HepG2 (cell line): ENCODE results near the gene TSEN54. TPM values are rescaled to one million over a fixed set of nuclear protein-coding genes. Genes with fewer than 3 reads are reported as not detected.
A peak's percentile ranks its signal among the peaks of the same experiment; 100 is the strongest.

Experiments used
- AGO2 ChIP-seq: fragments of 200-400 bp; formaldehyde crosslinking; optimal IDR thresholded peaks from 2 replicates; pipeline ENCODE3; 2017; ENCODE audit warnings: mild to moderate bottlenecking, low read depth, low read length, moderate library complexity
- CHCHD3 ChIP-seq: sonication (generic); formaldehyde crosslinking; IDR thresholded peaks from 2 replicates; pipeline ENCODE4 v1.8.0; 2022; ENCODE audit warnings: mild to moderate bottlenecking, missing genetic modification reagents, moderate library complexity
- FOXO1 ChIP-seq: sonication (generic); formaldehyde crosslinking; IDR thresholded peaks from 2 replicates; pipeline ENCODE4 v1.4.0; 2020; ENCODE audit warnings: missing genetic modification reagents
- HDAC2 ChIP-seq: sonication (generic); formaldehyde crosslinking; IDR thresholded peaks from 2 replicates; pipeline ENCODE4 v1.4.0; 2020; ENCODE audit warnings: missing genetic modification reagents
- HNF1A ChIP-seq, 2 experiments: sonication (generic) in 1 of 2; formaldehyde crosslinking in 1 of 2; IDR thresholded peaks; 2 replicates each; pipeline versions ENCODE4 v1.4.0 to v1.6.1; 2016 to 2020; ENCODE audit warnings: borderline replicate concordance in 1 of 2, low read depth in 1 of 2, mild to moderate bottlenecking in 1 of 2, missing genetic modification reagents in 1 of 2
- JUND ChIP-seq: sonication (generic); formaldehyde crosslinking; IDR thresholded peaks from 2 replicates; pipeline ENCODE4 v1.8.0; 2022; ENCODE audit warnings: mild to moderate bottlenecking, missing genetic modification reagents
- KLF16 ChIP-seq, 2 experiments: sonication (generic) in 1 of 2; formaldehyde crosslinking in 1 of 2; IDR thresholded peaks; 2 replicates each; pipeline versions ENCODE4 v1.6.1 to v1.8.0; 2016 to 2023; ENCODE audit warnings: missing genetic modification reagents in 2 of 2, missing compliant biosample characterization in 1 of 2
- MBD4 ChIP-seq: IDR thresholded peaks from 2 replicates; pipeline ENCODE4 v1.6.1; 2012; ENCODE audit warnings: low read length, inconsistent platforms, borderline replicate concordance
- MIER2 ChIP-seq: IDR thresholded peaks from 2 replicates; pipeline ENCODE4 v1.6.1; 2016; ENCODE audit warnings: missing biosample characterization, missing genetic modification reagents
- MXD3 ChIP-seq: IDR thresholded peaks from 2 replicates; pipeline ENCODE4 v1.6.1; 2016; ENCODE audit warnings: mild to moderate bottlenecking, missing biosample characterization, missing genetic modification reagents
- NCOA1 ChIP-seq: sonication (generic); formaldehyde crosslinking; IDR thresholded peaks from 2 replicates; pipeline ENCODE4 v1.9.0; 2021; ENCODE audit warnings: missing genetic modification reagents
- NCOA2 ChIP-seq: sonication (generic); formaldehyde crosslinking; IDR thresholded peaks from 2 replicates; pipeline ENCODE4 v1.8.0; 2022; ENCODE audit warnings: inconsistent platforms
- SETDB1 ChIP-seq: sonication (generic); formaldehyde crosslinking; IDR thresholded peaks from 2 replicates; pipeline ENCODE4 v1.5.1; 2020; ENCODE audit warnings: missing genetic modification reagents, mild to moderate bottlenecking, borderline replicate concordance
- SNAPC2 ChIP-seq: sonication (generic); formaldehyde crosslinking; IDR thresholded peaks from 2 replicates; pipeline ENCODE4 v1.8.1; 2022; ENCODE audit warnings: mild to moderate bottlenecking, missing genetic modification reagents
- SOX5 ChIP-seq: IDR thresholded peaks from 2 replicates; pipeline ENCODE4 v1.6.1; 2016; ENCODE audit warnings: borderline replicate concordance
- SOX6 ChIP-seq, 2 experiments: fragments of 450-650 bp in 1 of 2; sonication (generic) in 1 of 2; formaldehyde crosslinking in 1 of 2; IDR thresholded peaks; 2 replicates each; pipeline versions ENCODE4 v1.4.0 to v1.6.1; 2017 to 2020; ENCODE audit warnings: antibody characterized with exemption in 1 of 2, mild to moderate bottlenecking in 1 of 2, missing genetic modification reagents in 1 of 2
- SSRP1 ChIP-seq: IDR thresholded peaks from 2 replicates; pipeline ENCODE4 v1.6.1; 2016; ENCODE audit warnings: control low read depth
- SUZ12 ChIP-seq: fragments of 150-350 bp; IDR thresholded peaks from 2 replicates; pipeline ENCODE4 v1.6.1; 2014; ENCODE audit warnings: low read depth, low read length
- ZBTB25 ChIP-seq: IDR thresholded peaks from 2 replicates; pipeline ENCODE4 v1.6.1; 2018; ENCODE audit warnings: missing genetic modification reagents
- ZNF136 ChIP-seq: sonication (generic); formaldehyde crosslinking; IDR thresholded peaks from 2 replicates; pipeline ENCODE4 v1.8.1; 2022; ENCODE audit warnings: low read depth, mild to moderate bottlenecking, moderate library complexity, missing genetic modification reagents
- ZNF30 ChIP-seq: sonication (generic); formaldehyde crosslinking; IDR thresholded peaks from 2 replicates; pipeline ENCODE4 v1.5.0; 2020; ENCODE audit warnings: mild to moderate bottlenecking, missing genetic modification reagents
- ZNF337 ChIP-seq: sonication (generic); formaldehyde crosslinking; IDR thresholded peaks from 2 replicates; pipeline ENCODE4 v1.5.1; 2020; ENCODE audit warnings: missing genetic modification reagents, low read depth, mild to moderate bottlenecking, borderline replicate concordance
- ZNF777 ChIP-seq: sonication (generic); formaldehyde crosslinking; IDR thresholded peaks from 2 replicates; pipeline ENCODE4 v1.4.0; 2020; ENCODE audit warnings: missing genetic modification reagents
- ZSCAN25 ChIP-seq: sonication (generic); formaldehyde crosslinking; IDR thresholded peaks from 2 replicates; pipeline ENCODE4 v1.8.0; 2022; ENCODE audit warnings: mild to moderate bottlenecking, missing genetic modification reagents
- polyA plus RNA-seq, 8 experiments: library from polyadenylated mRNA; depleted of rRNA in 3 of 8; stranded (reverse) in 7 of 8; unstranded in 1 of 8; fragments of >200 nt; fragmentation: Illumina TruSeq in 4 of 8; extraction: Trizol in 4 of 8; gene quantifications; 2 replicates each; pipeline versions ENCODE4 v1.2.1 to v1.2.3, GENCODE V29; 2011 to 2016; ENCODE audit warnings: low read depth in 4 of 8, missing spikeins in 1 of 8, mixed read lengths in 1 of 8; ENCODE audit not compliant: insufficient read depth in 1 of 8
- total RNA-seq, 5 experiments: library from RNA; depleted of rRNA; stranded (reverse); fragments of >200 nt; fragmentation: Illumina TruSeq; extraction: Trizol; gene quantifications; 2 replicates each; pipeline ENCODE4 v1.2.3, GENCODE V29; 2016; ENCODE audit warnings: low read depth in 1 of 5

Gene TSEN54
- total and polyA plus RNA-seq, 2 of the 13 experiments (the other 11 are each of a cell fraction or from before 2014, with no cell fraction given): 62.9 to 63.3 TPM

- TF ChIP-seq MIER2 (peak; percentile 91), MBD4 (no peak), HNF1A (IDR thresholded peaks at IDR 0.05; ENCODE audit: low read depth) (peak; percentile 58; the same call in 1 of the 2 replicates), HNF1A (CRISPR knock-in tag; IDR thresholded peaks at IDR 0.05; ENCODE audit: borderline replicate concordance) (peak; percentile 67; the same call in 1 of the 2 replicates), ZBTB25 (CRISPR knock-in tag) (no peak), SUZ12 (no peak), AGO2 (peak; percentile 22), KLF16 (CRISPR knock-in tag; IDR thresholded peaks at IDR 0.05) (peak in 1 of 2 experiments; percentile 86; a peak in 2 of 4 replicates), FOXO1 (peak; percentile 72; the same call in 1 of the 2 replicates), NCOA1 (CRISPR knock-in tag) (peak; percentile 94; the same call in 1 of the 2 replicates), MXD3 (CRISPR knock-in tag) (peak; percentile 63; the same call in 1 of the 2 replicates), SOX6 (IDR thresholded peaks at IDR 0.05) (no peak), SOX6 (CRISPR knock-in tag; IDR thresholded peaks at IDR 0.05) (peak; percentile 89), ZNF136 (CRISPR knock-in tag) (0 out of 2 replicates have a peak, but pooled peaks have one; percentile 74), ZNF777 (CRISPR knock-in tag) (peak; percentile 68; the same call in 1 of the 2 replicates), NCOA2 (CRISPR knock-in tag) (peak; percentile 89), SSRP1 (CRISPR knock-in tag) (peak; percentile 83; the same call in 1 of the 2 replicates), SOX5 (CRISPR knock-in tag) (0 out of 2 replicates have a peak, but pooled peaks have one; percentile 58), ZSCAN25 (CRISPR knock-in tag) (peak; percentile 83; the same call in 1 of the 2 replicates), HDAC2 (CRISPR knock-in tag) (peak; percentile 93), CHCHD3 (peak; percentile 86; the same call in 1 of the 2 replicates), ZNF30 (CRISPR knock-in tag) (0 out of 2 replicates have a peak, but pooled peaks have one; percentile 19), SETDB1 (CRISPR knock-in tag) (no peak), SNAPC2 (CRISPR knock-in tag) (peak; percentile 90; the same call in 1 of the 2 replicates), ZNF337 (CRISPR knock-in tag) (peak; percentile 49; the same call in 1 of the 2 replicates), JUND (CRISPR knock-in tag) (no peak)
These were observed 4.4 kb upstream of the TSEN54 start (continued) for GRCh38 chr17:75511610-75512575.
